Activated CD8-positive, alpha-beta memory T cell treated with anti-CD3 and anti-CD28 coated beads, Interleukin-2, amount 50 U/mL, for 4 hours (primary cell): ENCODE results near the gene SH2D4B.

Source experiments
- DNase-seq: peaks from one replicate; pipeline ENCODE4 v3.0.0-alpha.2; 2020

The SH2D4B gene

GRCh38 chr10:80545258-80545881 lies 7.7 kb downstream of the SH2D4B start:
- DNase-seq, result no peak

- no peak for DNase-seq
These were observed 14.5 kb downstream of the SH2D4B start for GRCh38 chr10:80552151-80552646.

- no peak for DNase-seq
These were observed 15.7 kb downstream of the SH2D4B start for GRCh38 chr10:80553436-80553835.

- DNase-seq, result no peak
These were observed 16.3 kb downstream of the SH2D4B start for GRCh38 chr10:80554050-80554449.

- DNase-seq, result no peak
These were observed 17.7 kb downstream of the SH2D4B start for GRCh38 chr10:80555415-80555814.

- no peak for DNase-seq
These were observed 24.2 kb downstream of the SH2D4B start for GRCh38 chr10:80561950-80562349.

GRCh38 chr10:80567292-80567691 lies 29.6 kb downstream of the SH2D4B start:
- DNase-seq, result no peak

GRCh38 chr10:80569131-80569895 lies 31.6 kb downstream of the SH2D4B start:
- no peak for DNase-seq

GRCh38 chr10:80571352-80571751 lies 33.6 kb downstream of the SH2D4B start:
- no peak for DNase-seq

GRCh38 chr10:80579181-80579763 lies 41.6 kb downstream of the SH2D4B start:
- DNase-seq, result no peak

- DNase-seq, result no peak
These were observed 42.3 kb downstream of the SH2D4B start for GRCh38 chr10:80579849-80580637.

GRCh38 chr10:80580638-80581468 lies 43.2 kb downstream of the SH2D4B start:
- no peak for DNase-seq

- no peak for DNase-seq
These were observed 43.8 kb downstream of the SH2D4B start for GRCh38 chr10:80581469-80581835.

- no peak for DNase-seq
These were observed 44.7 kb downstream of the SH2D4B start for GRCh38 chr10:80582286-80582960.

GRCh38 chr10:80583685-80584084 lies 46.0 kb downstream of the SH2D4B start:
- no peak for DNase-seq

GRCh38 chr10:80585812-80586211 lies 48.1 kb downstream of the SH2D4B start:
- DNase-seq, result no peak

- no peak for DNase-seq
These were observed 50.8 kb downstream of the SH2D4B start for GRCh38 chr10:80588546-80588945.

- DNase-seq, result no peak
These were observed 52.1 kb downstream of the SH2D4B start for GRCh38 chr10:80589726-80590373.

- DNase-seq, result no peak
These were observed 53.0 kb downstream of the SH2D4B start for GRCh38 chr10:80590585-80591125.

- peak; percentile 28 for DNase-seq
These were observed 58.9 kb downstream of the SH2D4B start for GRCh38 chr10:80596391-80597257.
